WERI-Rb-1 (cell line): ENCODE data around the gene AHCYL1.

Source experiments
- DNase-seq: peaks from one replicate; pipeline ENCODE4 v3.0.0-alpha.2; 2020
- H3K27ac ChIP-seq: fragments of 250-450 bp; sonication (Bioruptor Pico); 2 replicates; pipeline ENCODE4 v1.5.1; 2020; ENCODE audit warnings: mild to moderate bottlenecking, moderate library complexity
- H3K27me3 ChIP-seq: fragments of 250-450 bp; sonication (Bioruptor Pico); 2 replicates; pipeline ENCODE4 v1.5.1; 2021; ENCODE audit warnings: mild to moderate bottlenecking, low read depth, moderate library complexity; ENCODE audit not compliant: insufficient read depth, severe bottlenecking
- H3K36me3 ChIP-seq: fragments of 250-450 bp; sonication (Bioruptor Pico); 2 replicates; pipeline ENCODE4 v1.5.1; 2020; ENCODE audit warnings: mild to moderate bottlenecking, moderate library complexity
- H3K4me3 ChIP-seq: 2 replicates; pipeline ENCODE4 v1.5.1; 2011; ENCODE audit warnings: low read depth, mild to moderate bottlenecking, control low read depth, low read length
- H3K9me3 ChIP-seq: fragments of 250-450 bp; sonication (Bioruptor Pico); 2 replicates; pipeline ENCODE4 v1.5.1; 2021; ENCODE audit warnings: mild to moderate bottlenecking, moderate library complexity; ENCODE audit not compliant: severe bottlenecking
- CTCF ChIP-seq: IDR thresholded peaks from 2 replicates; pipeline ENCODE4 v1.5.1; 2011; ENCODE audit warnings: low read depth, mild to moderate bottlenecking, control low read depth, inconsistent platforms, low read length

The AHCYL1 gene

GRCh38 chr1:109984456-109985246, at the start of gene AHCYL1:
TSS of gene AHCYL1 (plus strand) at chr1:109984765. CDS start at chr1:109985053, 288 bp downstream.
- H3K4me3 ChIP-seq, result peak within 1 kb of the TSS; percentile 64
- H3K36me3 ChIP-seq, result peaks cover 22% of the 10 kb centered on the region
- H3K27me3 ChIP-seq, result no peaks in the 10 kb centered on the region
- peak; percentile 100 for DNase-seq
- peak within 1 kb of the TSS; percentile 88 for H3K27ac ChIP-seq
- peak; percentile 98 for TF ChIP-seq CTCF
- H3K9me3 ChIP-seq, result no peaks in the 10 kb centered on the region

GRCh38 chr1:109935451-109935900, 49.1 kb upstream of the AHCYL1 start:
- Histone ChIP-seq H3K36me3 (no peaks in the 10 kb centered on the region), H3K9me3 (no peaks in the 10 kb centered on the region), H3K27ac (no peak overlapping the region), H3K4me3 (no peak overlapping the region), H3K27me3 (no peaks in the 10 kb centered on the region)
- DNase-seq, result no peak
- no peak for TF ChIP-seq CTCF

GRCh38 chr1:109937738-109938137, 46.8 kb upstream of the AHCYL1 start:
- no peak for DNase-seq
- Histone ChIP-seq H3K36me3 (no peaks in the 10 kb centered on the region), H3K4me3 (no peak overlapping the region), H3K9me3 (no peaks in the 10 kb centered on the region), H3K27ac (no peak overlapping the region), H3K27me3 (no peaks in the 10 kb centered on the region)
- TF ChIP-seq CTCF, result no peak

GRCh38 chr1:109938556-109938955, 46.0 kb upstream of the AHCYL1 start:
- no peak for TF ChIP-seq CTCF
- Histone ChIP-seq H3K4me3 (no peak overlapping the region), H3K27me3 (no peaks in the 10 kb centered on the region), H3K36me3 (no peaks in the 10 kb centered on the region), H3K27ac (no peak overlapping the region), H3K9me3 (no peaks in the 10 kb centered on the region)
- no peak for DNase-seq

- H3K4me3 ChIP-seq, result no peak overlapping the region
- H3K9me3 ChIP-seq, result no peaks in the 10 kb centered on the region
- H3K27ac ChIP-seq, result no peak overlapping the region
- H3K27me3 ChIP-seq, result no peaks in the 10 kb centered on the region
- no peak for DNase-seq
- TF ChIP-seq CTCF, result no peak
- H3K36me3 ChIP-seq, result no peaks in the 10 kb centered on the region
These were observed 42.1 kb upstream of the AHCYL1 start for GRCh38 chr1:109942434-109942833.
